GM18867 (cell line): ENCODE results near the gene LDLRAD3.

Source experiments
- ATAC-seq: cut with Tn5 transposase; IDR thresholded peaks from one replicate; pipeline ENCODE4 v1.9.1; 2021; ENCODE audit warnings: mild to moderate bottlenecking, moderate library complexity; ENCODE audit not compliant: unreplicated experiment

The LDLRAD3 gene

DNA sequence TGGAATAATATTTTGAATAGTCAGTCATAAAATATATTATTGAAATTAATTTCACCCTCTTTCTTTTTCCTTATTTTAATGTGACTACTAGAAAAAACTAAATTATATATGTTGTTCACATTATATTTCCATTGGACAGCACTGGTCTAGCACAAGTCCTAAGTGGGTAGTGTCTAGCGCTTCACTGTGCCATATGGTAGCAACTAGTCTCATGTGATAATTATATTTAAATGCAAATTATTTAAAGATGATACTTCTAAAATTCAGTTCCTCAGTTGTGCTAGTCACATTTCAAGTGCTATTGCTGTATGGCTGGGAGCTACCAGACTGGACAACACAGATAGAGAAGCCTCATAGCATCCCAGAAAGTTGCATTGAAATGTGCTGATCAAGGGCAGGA lies 19.1 kb upstream of the LDLRAD3 start:
- ATAC-seq, result no peak

DNA sequence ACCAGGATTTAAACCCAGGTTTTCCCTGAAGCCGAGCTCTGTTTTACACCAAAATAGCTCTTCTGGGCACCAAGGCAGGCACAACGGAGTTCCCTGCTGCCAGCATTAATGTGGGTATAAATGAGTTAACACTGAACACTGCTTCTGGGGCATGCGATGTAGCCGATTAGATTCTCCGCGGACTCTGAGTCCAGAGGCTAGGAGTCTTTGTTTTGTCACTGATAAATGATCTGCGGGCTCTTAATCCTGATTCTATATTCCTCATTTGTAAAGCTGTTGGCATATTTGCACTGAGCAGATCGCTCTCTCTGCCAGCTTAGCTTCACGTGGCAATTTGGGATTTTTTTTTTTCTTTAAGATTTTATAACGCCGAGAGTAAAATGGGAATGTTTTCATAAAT lies 16.8 kb upstream of the LDLRAD3 start:
- no peak for ATAC-seq

DNA sequence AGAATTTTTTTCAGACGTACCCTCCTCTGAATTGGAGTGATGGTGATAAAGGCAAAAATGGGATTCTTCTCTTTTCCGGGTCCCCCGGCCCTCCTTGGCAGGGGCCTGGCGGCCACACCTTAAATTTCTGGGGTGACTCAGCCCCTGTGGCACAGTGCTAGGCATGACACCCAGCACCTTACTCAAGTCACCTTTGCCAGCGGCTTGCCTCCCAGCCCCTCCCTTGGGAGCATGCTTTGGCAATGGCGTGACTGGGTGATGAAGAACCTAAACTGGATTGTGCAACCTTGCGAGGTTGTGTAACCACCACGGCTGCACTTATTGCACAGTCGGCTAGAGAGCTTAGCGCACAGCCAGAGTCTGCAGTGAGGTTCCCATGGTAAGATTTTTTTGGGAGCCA lies 16.2 kb upstream of the LDLRAD3 start:
- no peak for ATAC-seq

DNA sequence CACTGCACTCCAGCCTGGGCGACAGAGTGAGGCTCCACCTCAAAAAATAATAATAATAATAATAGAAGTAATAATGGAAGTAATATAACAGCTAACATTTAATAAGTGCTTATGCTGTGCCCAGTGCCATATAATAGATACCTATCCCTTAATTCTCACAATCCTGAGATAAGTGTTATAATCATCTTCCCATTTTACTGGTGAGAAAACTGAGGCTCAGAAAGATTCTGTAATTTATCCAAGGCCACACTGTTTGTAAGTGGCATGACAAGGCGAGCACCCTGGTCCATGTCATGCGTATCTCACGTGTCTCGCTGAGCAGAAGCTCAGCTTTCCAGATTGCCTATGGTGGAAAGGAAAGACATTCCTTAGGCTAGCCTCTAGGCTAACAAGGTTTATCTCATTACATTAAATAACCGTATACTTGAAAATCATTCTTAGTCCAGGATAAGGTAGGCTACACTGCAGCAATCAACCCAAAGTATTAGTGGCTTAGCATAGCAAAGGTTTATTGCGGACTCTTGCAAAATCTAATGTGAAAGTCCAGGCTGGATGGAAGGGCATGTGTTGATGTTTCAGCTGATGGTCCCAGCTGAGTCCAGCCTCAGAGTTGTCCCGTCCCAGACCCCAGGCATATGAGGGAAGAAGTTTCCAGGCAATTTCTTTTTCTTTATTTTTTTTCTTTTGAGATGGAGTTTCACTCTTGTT lies 15.0 kb upstream of the LDLRAD3 start:
- ATAC-seq, result no peak

DNA sequence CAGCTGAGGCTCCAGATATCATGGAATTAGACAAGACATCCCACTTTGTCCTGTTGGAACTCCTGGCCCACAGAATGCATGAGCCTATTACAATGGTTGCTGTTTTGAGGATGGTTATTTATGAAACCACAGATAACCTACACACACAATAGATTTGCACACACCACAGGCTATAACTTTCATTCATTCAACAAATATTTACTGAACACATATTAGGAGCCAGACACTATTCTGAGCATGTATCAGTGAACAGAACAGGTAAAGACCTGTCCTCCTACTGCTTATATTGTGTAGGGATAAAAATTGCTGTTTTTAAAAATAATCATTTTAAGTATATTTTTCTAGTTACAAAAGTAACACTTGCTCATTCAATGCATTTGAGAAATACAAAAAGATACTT lies 13.4 kb upstream of the LDLRAD3 start:
- ATAC-seq, result no peak

DNA sequence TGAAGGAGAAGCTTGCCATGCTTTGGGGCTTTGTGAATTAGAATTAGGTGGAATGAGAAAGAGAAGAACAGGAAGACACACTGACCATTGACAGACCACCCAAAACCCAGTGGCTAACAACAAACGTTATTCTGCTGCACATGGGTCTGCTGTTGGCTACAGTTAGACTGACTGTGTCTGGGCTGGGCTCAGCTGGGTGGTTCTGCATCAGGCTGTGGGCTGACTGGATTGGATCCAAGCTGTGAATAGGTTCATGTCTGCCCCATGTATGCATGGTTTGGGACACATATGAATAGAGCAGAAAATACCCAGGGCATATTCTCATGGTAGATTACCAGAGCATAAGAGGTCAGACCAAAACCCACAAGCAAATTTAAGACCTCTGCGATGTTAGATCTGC lies 11.7 kb upstream of the LDLRAD3 start:
- no peak for ATAC-seq

DNA sequence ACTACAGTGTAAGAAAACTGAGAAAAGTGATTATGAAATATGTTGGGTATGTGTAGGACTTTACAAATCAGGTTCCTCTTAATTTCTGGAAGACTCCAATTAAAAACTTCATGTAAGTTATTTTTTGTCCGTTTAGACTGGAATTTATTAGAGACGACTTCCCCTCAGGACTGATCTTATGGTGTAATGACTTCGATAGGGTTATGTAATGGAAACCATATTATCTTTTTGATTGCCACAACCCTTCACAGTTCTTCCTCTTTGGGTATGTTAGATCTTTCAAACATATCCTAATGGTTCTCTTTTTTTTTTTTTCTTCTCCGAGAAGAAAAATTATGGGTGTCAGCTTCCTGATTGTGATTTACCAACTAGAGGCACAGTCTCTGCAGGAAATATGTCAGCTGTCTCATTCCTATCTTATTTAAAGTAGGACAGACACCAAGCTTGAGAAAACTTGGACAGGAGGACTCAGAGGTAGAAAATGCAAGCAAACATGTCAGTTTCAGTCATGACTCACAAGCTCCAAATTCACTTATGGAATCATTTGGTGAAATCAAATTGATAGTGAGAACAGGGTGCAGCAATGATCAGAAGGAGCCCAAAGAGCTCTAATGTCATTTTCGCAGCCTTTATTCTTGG lies 11.1 kb upstream of the LDLRAD3 start:
- no peak for ATAC-seq

DNA sequence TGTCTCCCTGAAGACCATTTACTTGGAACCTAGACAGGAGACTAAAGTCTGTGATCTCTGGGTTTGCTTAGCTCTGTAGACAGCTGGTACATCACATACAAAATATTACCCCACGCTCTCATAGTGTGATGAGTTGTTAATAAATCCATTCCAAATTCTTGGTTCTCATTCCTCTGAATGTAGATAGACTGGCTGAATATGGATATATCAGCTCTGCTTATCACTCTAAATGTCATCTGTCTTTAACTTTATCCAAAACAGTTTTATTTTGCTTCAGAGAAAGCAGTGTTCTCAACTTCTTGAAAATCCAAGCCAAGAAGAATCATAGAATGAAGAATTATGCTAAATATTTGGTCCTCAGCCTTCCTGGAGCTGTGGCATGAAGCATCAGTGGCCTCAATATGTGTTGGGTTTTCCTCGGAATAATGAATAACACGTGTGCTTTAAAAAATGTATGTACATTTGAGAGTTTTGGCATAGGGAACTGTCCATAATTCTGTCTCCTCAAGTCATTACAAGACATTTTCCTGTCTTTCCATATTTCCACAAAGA lies 10.5 kb upstream of the LDLRAD3 start:
- no peak for ATAC-seq

DNA sequence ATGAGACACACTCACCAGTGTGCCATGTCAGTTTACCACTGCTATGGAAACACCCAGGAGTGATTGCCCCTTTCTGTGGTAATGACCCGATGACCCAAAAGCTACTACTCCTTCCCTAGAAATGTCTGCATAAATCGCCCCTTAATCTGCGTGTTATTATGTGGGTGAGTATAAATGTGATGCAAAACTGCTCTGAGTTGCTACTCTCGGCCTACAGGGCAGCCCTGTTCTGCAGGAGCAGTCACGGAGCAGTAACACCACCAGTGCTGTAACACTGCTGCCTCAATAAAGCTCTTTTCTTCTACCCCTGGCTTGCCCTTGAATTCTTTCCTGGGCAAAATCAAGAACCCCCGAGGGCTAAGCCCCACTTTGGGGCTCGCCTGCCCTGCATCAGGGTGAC lies 9.6 kb upstream of the LDLRAD3 start:
- ATAC-seq, result no peak

DNA sequence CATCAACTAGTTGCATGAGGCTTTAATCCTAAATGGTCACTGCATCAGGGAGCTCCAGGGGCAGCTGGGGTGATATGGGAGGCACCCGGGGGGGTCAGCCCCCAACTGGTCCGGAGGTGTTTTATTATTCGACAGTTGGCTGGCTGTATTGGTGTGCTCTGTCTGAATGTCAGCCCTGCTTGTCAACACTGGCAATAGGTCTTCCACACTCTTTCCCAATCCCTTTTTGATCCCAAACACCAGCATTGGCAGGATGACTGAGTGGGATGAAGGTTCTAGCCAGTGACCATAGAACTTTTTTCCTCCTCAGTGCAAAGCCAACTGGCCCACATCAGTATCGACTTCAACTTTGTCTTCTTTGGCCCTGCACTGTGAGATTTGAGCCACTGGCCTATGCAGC lies 8.9 kb upstream of the LDLRAD3 start:
- ATAC-seq, result no peak

DNA sequence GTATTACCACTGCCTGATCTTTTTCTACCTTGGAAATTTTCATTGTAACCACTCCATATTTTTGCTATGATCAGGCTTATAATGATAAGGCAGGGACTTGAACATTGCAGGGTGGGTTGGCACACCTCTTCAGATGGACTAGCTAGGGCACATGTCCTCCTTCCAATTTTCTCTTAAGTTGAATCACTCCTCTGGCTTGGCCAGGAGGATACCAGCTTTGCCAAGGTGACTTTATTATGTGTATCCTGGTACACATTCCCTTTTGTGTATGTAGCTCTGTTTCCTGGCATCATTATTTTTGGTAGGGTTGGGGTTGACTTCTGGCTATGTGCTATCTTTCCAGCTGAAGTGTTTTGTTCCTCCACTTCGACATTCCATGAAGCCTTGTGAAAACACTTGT lies 8.5 kb upstream of the LDLRAD3 start:
- no peak for ATAC-seq

DNA sequence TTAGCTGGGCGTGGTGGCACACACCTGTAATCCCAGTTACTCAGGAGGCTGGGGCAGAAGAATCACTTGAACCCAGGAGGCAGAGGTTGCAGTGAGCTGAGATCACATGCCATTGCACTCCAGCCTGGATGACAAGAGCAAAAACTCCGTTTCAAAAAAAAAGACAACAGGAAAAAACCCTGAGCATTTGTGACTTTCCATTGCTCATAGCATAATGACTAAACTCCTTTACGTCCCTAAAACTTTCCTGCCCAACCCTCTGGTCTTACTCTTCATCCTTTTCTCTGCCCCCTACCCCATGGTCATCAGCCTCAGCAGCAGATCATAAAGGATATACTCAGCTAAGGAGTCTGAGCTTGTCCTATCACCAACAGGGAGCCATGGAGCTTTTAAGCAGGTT lies 6.8 kb upstream of the LDLRAD3 start:
- ATAC-seq, result no peak

DNA sequence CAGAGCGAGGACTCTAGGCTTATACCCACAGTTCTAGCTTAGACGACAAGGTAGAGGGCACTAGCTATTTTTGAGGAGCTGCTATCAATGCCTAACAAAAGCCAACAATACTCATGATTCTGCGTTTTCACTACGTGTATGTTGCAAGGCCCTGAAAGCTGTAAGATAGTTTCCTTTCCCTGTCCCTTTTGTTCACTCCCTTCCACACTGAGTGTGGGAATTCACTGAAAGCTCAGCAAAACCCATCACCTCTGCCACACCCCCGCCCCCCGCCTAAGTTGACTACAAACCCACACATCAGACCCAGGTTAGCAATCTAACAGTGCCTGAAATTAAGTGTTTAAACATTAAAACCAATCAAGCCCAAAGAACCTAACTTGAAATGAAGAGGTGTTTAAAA lies 6.2 kb upstream of the LDLRAD3 start:
- no peak for ATAC-seq

DNA sequence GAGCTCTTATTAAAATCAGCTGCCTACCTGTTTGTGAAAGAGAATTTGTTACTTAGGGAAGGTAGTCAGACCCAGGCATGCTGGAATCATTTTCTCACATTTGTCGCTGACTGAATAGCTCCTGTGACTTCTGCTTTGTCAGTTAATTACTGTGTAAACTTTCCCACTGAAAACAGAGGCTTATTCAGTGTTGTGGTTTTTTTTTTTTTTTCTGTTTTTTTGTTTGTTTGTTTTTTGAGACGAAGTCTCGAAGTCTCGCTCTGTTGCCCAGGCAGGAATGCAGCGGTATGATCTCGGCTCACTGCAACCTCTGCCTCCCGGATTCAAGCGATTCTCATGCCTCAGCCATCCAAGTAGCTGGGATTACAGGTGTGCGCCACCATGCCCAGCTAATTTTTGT lies 5.6 kb upstream of the LDLRAD3 start:
- no peak for ATAC-seq

DNA sequence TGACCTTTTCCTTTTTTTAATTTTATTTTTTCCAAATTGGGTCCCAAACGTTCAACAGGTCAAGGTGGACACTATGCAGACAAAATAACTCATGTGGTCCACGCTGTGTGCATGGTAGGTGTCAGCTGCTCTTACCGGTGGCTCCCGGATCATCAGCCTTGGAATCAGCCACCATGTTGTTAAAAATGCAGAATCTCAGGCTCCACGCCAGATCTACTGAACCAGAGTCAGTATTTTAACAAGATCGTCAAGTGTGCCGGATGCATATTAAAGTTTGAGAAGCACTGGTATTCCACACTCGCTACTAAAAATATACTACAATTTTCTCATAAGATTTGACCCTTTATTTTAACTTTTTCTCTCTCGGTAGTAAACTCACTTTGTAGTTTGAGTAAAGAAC lies 553 bp upstream of the LDLRAD3 start:
- ATAC-seq, result no peak

DNA sequence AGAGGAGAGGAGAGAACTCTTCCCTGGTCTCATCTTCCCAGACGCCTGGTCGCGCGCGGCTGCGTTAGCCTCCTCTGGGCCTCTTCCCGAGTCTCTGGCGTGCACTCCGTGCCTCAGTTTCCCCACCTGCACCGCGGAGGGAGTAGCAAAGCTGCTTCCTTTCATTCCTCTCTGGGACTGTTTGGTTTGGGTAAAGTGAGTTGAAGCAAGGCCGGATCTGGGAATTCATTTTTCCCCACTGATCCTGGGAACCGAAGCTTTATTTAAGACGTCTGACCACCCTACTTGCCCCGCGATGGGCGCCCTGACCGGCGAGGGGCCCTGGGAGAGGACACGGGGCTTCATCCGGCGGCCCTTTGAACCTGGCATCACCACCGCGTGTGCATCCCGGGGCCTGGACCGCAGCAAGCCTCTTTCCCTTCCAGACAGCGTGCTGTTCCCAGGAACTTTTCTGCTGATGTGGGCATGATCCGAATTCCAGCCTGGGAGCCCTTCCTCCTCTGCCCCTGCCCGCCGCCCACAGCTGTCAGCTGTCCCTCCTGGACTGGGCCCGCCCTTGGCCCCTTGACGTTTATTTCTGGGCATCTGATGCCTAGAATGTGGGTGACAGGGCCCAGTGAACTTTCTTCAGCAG lies 758 bp downstream of the LDLRAD3 start:
- ATAC-seq, result no peak

DNA sequence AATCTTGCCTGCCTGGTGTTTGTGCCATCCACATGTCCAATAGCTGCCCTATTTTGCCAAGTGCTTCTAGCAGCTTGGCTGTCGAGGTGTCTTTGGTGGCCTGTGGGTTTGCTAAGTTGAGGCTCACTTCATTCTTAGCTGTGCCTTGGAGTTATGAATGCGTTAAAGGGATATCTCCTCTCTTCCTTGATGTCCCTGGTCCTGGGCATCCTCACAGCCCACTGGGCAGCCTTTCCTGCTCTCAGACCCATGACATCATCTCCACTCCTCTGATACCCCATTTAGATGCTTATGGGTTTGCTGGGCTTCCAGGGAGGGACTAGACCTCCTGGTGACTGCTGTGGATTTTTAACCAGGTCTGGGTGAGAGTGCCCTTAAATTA lies 1.3 kb downstream of the LDLRAD3 start:
- no peak for ATAC-seq

DNA sequence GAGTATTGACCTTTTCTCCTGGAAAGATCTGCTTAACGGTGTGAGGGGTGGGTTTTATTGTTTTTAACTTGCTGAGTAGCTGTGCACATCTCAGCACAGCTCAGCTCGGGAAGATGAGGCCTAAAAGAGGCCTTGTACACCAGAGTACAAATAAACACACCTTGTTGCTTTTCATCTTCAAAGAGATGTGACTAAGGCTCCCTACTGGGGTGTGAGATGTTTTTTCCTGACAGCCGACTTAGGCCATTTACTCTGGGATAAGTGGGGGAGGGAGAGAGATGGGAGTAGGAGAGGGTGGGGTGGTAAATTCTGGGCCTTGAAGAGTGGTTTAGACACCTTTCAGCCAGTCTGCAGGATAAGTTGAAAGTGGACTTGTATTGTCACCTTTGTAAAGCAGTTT lies 2.9 kb downstream of the LDLRAD3 start:
- ATAC-seq, result no peak

DNA sequence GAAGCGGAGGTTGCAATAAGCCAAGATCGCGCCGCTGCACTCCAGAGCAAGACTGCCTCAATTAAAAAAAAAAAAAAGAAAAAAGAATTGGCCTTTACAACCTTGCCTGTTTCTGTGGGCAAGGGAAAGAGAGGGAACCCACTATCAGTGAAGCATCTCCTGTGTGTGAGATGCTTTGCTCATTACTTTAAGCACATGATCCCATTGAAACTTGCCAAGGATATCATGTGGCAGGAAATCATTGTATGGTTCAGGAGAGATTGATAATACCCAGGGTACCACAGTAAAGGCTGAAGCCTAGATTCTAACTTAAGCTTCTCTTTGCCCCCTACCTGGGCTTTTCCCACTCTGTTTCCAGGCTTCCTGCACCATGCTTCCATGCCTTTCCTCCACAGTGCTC lies 3.6 kb downstream of the LDLRAD3 start:
- ATAC-seq, result no peak

DNA sequence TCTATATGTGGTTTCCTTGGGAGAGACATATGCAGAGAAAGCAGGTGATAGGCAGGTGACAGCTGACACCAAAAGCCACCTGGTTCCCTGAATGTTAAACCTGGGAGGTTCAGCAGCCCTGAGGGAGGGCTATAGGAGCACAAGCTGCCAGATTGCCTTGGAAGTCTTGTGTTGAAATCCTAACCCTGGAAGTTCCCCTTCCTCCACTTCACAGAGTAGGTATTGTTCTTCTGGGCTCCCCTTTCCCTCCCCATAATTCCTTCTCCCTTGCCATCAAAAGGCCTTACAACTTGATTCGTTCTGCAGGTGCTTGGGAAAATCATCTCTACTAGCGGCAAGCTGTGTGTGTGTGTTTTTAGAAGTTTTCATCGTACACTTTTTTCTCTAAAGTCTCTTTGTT lies 5.4 kb downstream of the LDLRAD3 start:
- no peak for ATAC-seq

DNA sequence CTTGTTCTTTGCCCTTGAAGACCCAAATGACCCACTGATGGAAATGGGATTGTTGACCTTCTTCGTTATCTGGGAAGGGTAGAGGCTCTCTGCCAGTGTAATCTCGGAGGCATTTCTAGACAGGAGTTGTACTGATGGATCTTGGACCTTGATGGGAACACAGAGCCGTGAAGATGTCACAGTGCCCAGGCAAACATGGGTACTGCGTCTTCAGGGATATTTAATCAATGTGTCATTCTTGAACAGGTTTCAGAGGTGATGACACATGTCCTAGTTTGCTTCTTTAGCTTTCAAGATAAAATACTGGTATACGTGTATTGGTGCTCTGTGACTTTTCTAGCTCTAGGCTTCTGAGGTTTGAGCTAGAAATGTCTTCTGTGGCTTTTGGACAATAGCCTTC lies 6.2 kb downstream of the LDLRAD3 start:
- ATAC-seq, result no peak

DNA sequence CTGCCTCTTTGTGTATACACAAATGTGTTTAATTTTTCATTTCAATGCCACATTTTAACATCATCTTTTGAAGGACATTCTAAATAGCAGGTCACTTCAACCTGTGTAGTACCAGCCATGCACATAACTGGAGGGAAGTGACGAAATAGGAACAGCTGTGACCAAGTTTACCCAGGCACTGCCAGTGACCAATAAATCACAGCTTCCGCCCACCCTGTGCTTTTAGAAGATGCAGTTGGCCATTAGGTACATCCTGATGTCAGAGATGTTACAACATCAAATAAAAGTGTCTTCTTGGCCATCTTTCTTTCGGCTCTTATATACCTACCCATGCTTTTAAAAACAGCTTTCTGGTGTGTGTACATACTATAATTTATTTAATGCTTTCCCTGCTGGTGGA lies 7.8 kb downstream of the LDLRAD3 start:
- ATAC-seq, result no peak
